B cell (primary cell): ENCODE data around the gene B3GAT3. TPM values are rescaled to one million over a fixed set of nuclear protein-coding genes. Genes with fewer than 3 reads are reported as not detected.

Experiments used
- ATAC-seq: fragments of 200-7000 bp; cut with Tn5 transposase; one replicate; pipeline ENCODE4 v1.10.0; 2021; ENCODE audit warnings: low read depth, mild to moderate bottlenecking, moderate number of reproducible peaks, moderate library complexity
- CTCF ChIA-PET: fragments of 350-600 bp; sonication (Branson Sonifier 250); formaldehyde crosslinking; loops from one replicate; lab custom pipeline; 2021; ENCODE audit warnings: antibody characterized with exemption, inconsistent platforms; lab: Charles Lee
- POLR2A ChIA-PET: fragments of 350-600 bp; sonication (Branson Sonifier 250); formaldehyde crosslinking; loops from one replicate; lab custom pipeline; 2021; ENCODE audit warnings: antibody characterized with exemption; lab: Charles Lee
- DNase-seq: peaks from one replicate; pipeline ENCODE4 v3.0.0; 2013
- H2AFZ ChIP-seq: 2 replicates; pipeline ENCODE4 v1.6.1; 2012; ENCODE audit warnings: mild to moderate bottlenecking, low read depth, low read length; ENCODE audit not compliant: insufficient read depth, poor library complexity, severe bottlenecking
- H3K27ac ChIP-seq, 2 donors: 1 replicate in 1 of 2; 2 replicates in 1 of 2; pipeline ENCODE4 v1.5.1; 2012 to 2013; ENCODE audit warnings: low read length in 2 of 2, mild to moderate bottlenecking in 2 of 2, moderate library complexity in 1 of 2
- H3K27me3 ChIP-seq, 4 experiments: fragments of 200-600 bp in 1 of 4; sonication (generic) in 1 of 4; replicated peaks in 1 of 4; 1 replicate in 2 of 4; 2 replicates in 2 of 4; pipeline versions ENCODE4 v1.6.1 to v1.7.0; 2013 to 2016; ENCODE audit warnings: low read length in 3 of 4, mild to moderate bottlenecking in 2 of 4, mixed read lengths in 1 of 4, moderate library complexity in 1 of 4; ENCODE audit not compliant: insufficient read depth in 4 of 4, control insufficient read depth in 3 of 4; ENCODE audit errors: control extremely low read depth in 1 of 4
- H3K36me3 ChIP-seq, 2 experiments: replicated peaks in 1 of 2; 1 replicate in 1 of 2; 2 replicates in 1 of 2; pipeline versions ENCODE4 v1.6.1 to v1.7.1; 2013; ENCODE audit warnings: low read length in 1 of 2; ENCODE audit not compliant: insufficient read depth in 2 of 2, control insufficient read depth in 1 of 2; ENCODE audit errors: control extremely low read depth in 1 of 2, extremely low read depth in 1 of 2
- H3K4me1 ChIP-seq, 2 donors: fragments of 200-600 bp in 1 of 2; sonication (generic) in 1 of 2; 1 replicate in 1 of 2; 2 replicates in 1 of 2; pipeline versions ENCODE4 v1.5.1 to v1.6.1; 2013 to 2017; ENCODE audit warnings: low read length in 2 of 2; ENCODE audit not compliant: control insufficient read depth in 2 of 2, insufficient read depth in 2 of 2
- H3K4me2 ChIP-seq: replicated peaks from 2 replicates; pipeline ENCODE3; 2012; ENCODE audit warnings: mild to moderate bottlenecking, low read depth, low read length; ENCODE audit not compliant: poor library complexity, severe bottlenecking
- H3K4me3 ChIP-seq, 5 experiments: fragments of 200-600 bp in 1 of 5; sonication (generic) in 1 of 5; 1 replicate in 3 of 5; 2 replicates in 2 of 5; pipeline versions ENCODE4 v1.5.1 to v1.7.0; 2011 to 2016; ENCODE audit warnings: low read length in 4 of 5, mild to moderate bottlenecking in 4 of 5, low read depth in 2 of 5, control low read depth in 1 of 5, moderate library complexity in 1 of 5; ENCODE audit not compliant: insufficient read depth in 1 of 5; ENCODE audit errors: control extremely low read depth in 1 of 5, extremely low read depth in 1 of 5
- H3K79me2 ChIP-seq: fragments of 200-600 bp; sonication (generic); one replicate; pipeline ENCODE4 v1.6.0; 2016; ENCODE audit warnings: low read length; ENCODE audit not compliant: control insufficient read depth, insufficient read depth
- H3K9ac ChIP-seq: fragments of 200-600 bp; sonication (generic); 2 replicates; pipeline ENCODE4 v1.6.1; 2017; ENCODE audit warnings: mild to moderate bottlenecking, low read length, moderate library complexity
- H3K9me3 ChIP-seq, 3 donors: one replicate each; pipeline versions ENCODE4 v1.6.1 to v1.7.1; 2013; ENCODE audit warnings: low read length in 2 of 3; ENCODE audit not compliant: control insufficient read depth in 2 of 3, insufficient read depth in 1 of 3; ENCODE audit errors: control extremely low read depth in 1 of 3
- H4K20me1 ChIP-seq: 2 replicates; pipeline ENCODE4 v1.6.0; 2012; ENCODE audit warnings: mild to moderate bottlenecking, low read length; ENCODE audit not compliant: insufficient read depth, control insufficient read depth, poor library complexity, severe bottlenecking
- H3K27ac Mint-ChIP-seq: one replicate; pipeline ENCODE4 v1.8.0; 2021; ENCODE audit warnings: mixed read lengths
- H3K27me3 Mint-ChIP-seq: one replicate; pipeline ENCODE4 v1.8.0; 2021; ENCODE audit warnings: mixed read lengths
- H3K4me1 Mint-ChIP-seq: one replicate; pipeline ENCODE4 v1.8.0; 2021; ENCODE audit warnings: mixed read lengths
- H3K4me3 Mint-ChIP-seq: one replicate; pipeline ENCODE4 v1.8.0; 2021; ENCODE audit warnings: mixed read lengths
- H3K9me3 Mint-ChIP-seq: one replicate; pipeline ENCODE4 v1.8.0; 2022; ENCODE audit warnings: mixed read lengths; ENCODE audit not compliant: insufficient read depth
- CTCF ChIP-seq: fragments of 200-600 bp; IDR thresholded peaks from one replicate; pipeline ENCODE4 v1.8.0; 2022; ENCODE audit warnings: antibody characterized with exemption, mild to moderate bottlenecking
- EZH2 ChIP-seq: IDR thresholded peaks from 2 replicates; pipeline ENCODE4 v1.6.1; 2012; ENCODE audit warnings: borderline replicate concordance, low read depth, mild to moderate bottlenecking, moderate library complexity, low read length; ENCODE audit not compliant: insufficient read depth, poor library complexity, severe bottlenecking
- WGBS: methylation state at CpG from one replicate; pipeline ENCODE4 v1.1.5; 2013; ENCODE audit warnings: missing lambda C conversion rate; ENCODE audit not compliant: insufficient coverage; 5-methylcytosine and 5-hydroxymethylcytosine counted together
- intact Hi-C: fragments of 100-400 bp; cut with micrococcal nuclease; formaldehyde crosslinking; loops from one replicate; pipeline ENCODE4 v1.10.0; 2022
- polyA plus RNA-seq: library from polyadenylated mRNA; depleted of rRNA; stranded (reverse); fragments of >200 nt; gene quantifications from 2 replicates; pipeline ENCODE4 v1.2.3, GENCODE V29; 2012
- total RNA-seq, 2 donors: library from RNA; stranded (reverse); fragments of 120-200 nt in 1 of 2; gene quantifications; 1 replicate in 1 of 2; 2 replicates in 1 of 2; pipeline versions ENCODE4 v1.2.3 to v1.2.4, GENCODE V29; 2013 to 2022

B3GAT3 gene
- total and polyA plus RNA-seq, 2 donors (not counting 1 experiment from before 2014, with no cell fraction given): 66.6 to 89.3 TPM

- Histone ChIP-seq H3K4me3 (peak overlapping the region; percentile 49 to 97 (median 86)), H4K20me1 (peaks cover 7% of the 10 kb centered on the region), H3K36me3 (peaks cover 3 to 39% of the 10 kb centered on the region in 2 experiments), H3K4me2 (peak overlapping the region; percentile 94), H3K27ac (peak overlapping the region; percentile 69 to 78), H3K27me3 (no peaks in the 10 kb centered on the region), H3K4me1 (peaks cover 24 to 42% of the 10 kb centered on the region in 2 donors), H3K9ac (peak overlapping the region; percentile 95), H3K79me2 (peaks cover 46% of the 10 kb centered on the region), H3K9me3 (peaks cover 0 to 3% (median 0%) of the 10 kb centered on the region in 3 donors), H2AFZ (peak overlapping the region; percentile 79)
- Mint-ChIP-seq H3K27me3 (no peaks in the 10 kb centered on the region), H3K4me1 (peaks cover 46% of the 10 kb centered on the region), H3K4me3 (peak overlapping the region; percentile 97), H3K9me3 (no peaks in the 10 kb centered on the region), H3K27ac (peak overlapping the region; percentile 96)
- intact Hi-C loops: loop anchor here (1.0 kb wide), 2 partner anchors 10 to 28 kb away; partner anchors contain the start of gene EML3
- TF ChIP-seq EZH2 (no peak), CTCF (no peak)
- ATAC-seq: peak; percentile 5
- ChIA-PET POLR2A (interaction anchor here (0.5 to 3.1 kb wide), 21 partner anchors 9 to 279 kb away, joined by 3 to 63 read pairs (median 4); partner anchors contain the start of genes B3GAT3, C11orf98, CSKMT and EEF1G), CTCF (interaction anchor here (0.6 to 2.5 kb wide), 7 partner anchors 8 to 178 kb away, joined by 3 to 47 read pairs (median 4); partner anchors contain the start of gene TUT1)
- DNase-seq: peak; percentile 65
- WGBS: 45% methylated on average over 96 of the region's 96 CpGs
These were observed 19.4 kb downstream of the B3GAT3 start for GRCh38 chr11:62602141-62603071.
